Neutrophil (primary cell): ENCODE data around the gene NLE1.

Experiments
- H3K27ac ChIP-seq: fragments of 200-600 bp; sonication (generic); 2 replicates; pipeline ENCODE4 v1.5.1; 2016; ENCODE audit warnings: mild to moderate bottlenecking, moderate library complexity
- H3K27me3 ChIP-seq: fragments of 200-600 bp; sonication (generic); 2 replicates; pipeline ENCODE4 v1.6.0; 2016; ENCODE audit warnings: mild to moderate bottlenecking
- H3K36me3 ChIP-seq: fragments of 200-600 bp; sonication (generic); 2 replicates; pipeline ENCODE4 v1.5.1; 2017
- H3K4me1 ChIP-seq, 2 experiments: fragments of 200-600 bp in 1 of 2; sonication (generic) in 1 of 2; 1 replicate in 1 of 2; 2 replicates in 1 of 2; pipeline versions ENCODE4 v1.5.1 to v1.6.1; 2013 to 2016; ENCODE audit warnings: low read depth in 1 of 2, low read length in 1 of 2, mild to moderate bottlenecking in 1 of 2, moderate library complexity in 1 of 2; ENCODE audit not compliant: control insufficient read depth in 1 of 2, insufficient read depth in 1 of 2
- H3K4me3 ChIP-seq, 2 experiments: fragments of 200-600 bp in 1 of 2; sonication (generic) in 1 of 2; 1 replicate in 1 of 2; 2 replicates in 1 of 2; pipeline ENCODE4 v1.5.1; 2013 to 2016; ENCODE audit warnings: low read depth in 1 of 2, low read length in 1 of 2, mild to moderate bottlenecking in 1 of 2, moderate library complexity in 1 of 2
- H3K9me3 ChIP-seq: fragments of 200-600 bp; sonication (generic); 2 replicates; pipeline ENCODE4 v1.5.1; 2016
- TF ChIP-seq, protein P1 (sequence below): fragments of 200-600 bp; sonication (generic); IDR thresholded peaks from 2 replicates; pipeline ENCODE4 v1.5.1; 2016; ENCODE audit warnings: antibody characterized with exemption

The NLE1 gene

GRCh38 chr17:35141681-35142466, at the start of gene NLE1:
NLE1 (minus strand) TSS chr17:35142303; CDS start chr17:35142275, 28 bp downstream.
- Histone ChIP-seq H3K4me3 (peak within 1 kb of the TSS; percentile 61 to 68), H3K27me3 (no peaks in the 10 kb centered on the region), H3K36me3 (peaks cover 6% of the 10 kb centered on the region), H3K4me1 (peaks cover 7 to 11% of the 10 kb centered on the region in 2 experiments), H3K27ac (no peak within 1 kb of the TSS), H3K9me3 (no peaks in the 10 kb centered on the region)
- TF ChIP-seq, protein P1, sequence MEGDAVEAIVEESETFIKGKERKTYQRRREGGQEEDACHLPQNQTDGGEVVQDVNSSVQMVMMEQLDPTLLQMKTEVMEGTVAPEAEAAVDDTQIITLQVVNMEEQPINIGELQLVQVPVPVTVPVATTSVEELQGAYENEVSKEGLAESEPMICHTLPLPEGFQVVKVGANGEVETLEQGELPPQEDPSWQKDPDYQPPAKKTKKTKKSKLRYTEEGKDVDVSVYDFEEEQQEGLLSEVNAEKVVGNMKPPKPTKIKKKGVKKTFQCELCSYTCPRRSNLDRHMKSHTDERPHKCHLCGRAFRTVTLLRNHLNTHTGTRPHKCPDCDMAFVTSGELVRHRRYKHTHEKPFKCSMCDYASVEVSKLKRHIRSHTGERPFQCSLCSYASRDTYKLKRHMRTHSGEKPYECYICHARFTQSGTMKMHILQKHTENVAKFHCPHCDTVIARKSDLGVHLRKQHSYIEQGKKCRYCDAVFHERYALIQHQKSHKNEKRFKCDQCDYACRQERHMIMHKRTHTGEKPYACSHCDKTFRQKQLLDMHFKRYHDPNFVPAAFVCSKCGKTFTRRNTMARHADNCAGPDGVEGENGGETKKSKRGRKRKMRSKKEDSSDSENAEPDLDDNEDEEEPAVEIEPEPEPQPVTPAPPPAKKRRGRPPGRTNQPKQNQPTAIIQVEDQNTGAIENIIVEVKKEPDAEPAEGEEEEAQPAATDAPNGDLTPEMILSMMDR: peak; percentile 82

- Histone ChIP-seq H3K36me3 (no peaks in the 10 kb centered on the region), H3K27ac (no peak overlapping the region), H3K4me3 (no peak overlapping the region), H3K4me1 (no peaks in the 10 kb centered on the region), H3K9me3 (no peaks in the 10 kb centered on the region), H3K27me3 (peaks cover 14% of the 10 kb centered on the region)
- TF ChIP-seq, protein P1: no peak
Observed at GRCh38 chr17:35191001-35191695, 49.0 kb upstream of the NLE1 start.

- Histone ChIP-seq H3K27ac (no peak overlapping the region), H3K4me1 (no peaks in the 10 kb centered on the region), H3K9me3 (no peaks in the 10 kb centered on the region), H3K4me3 (no peak overlapping the region), H3K27me3 (peaks cover 14% of the 10 kb centered on the region), H3K36me3 (no peaks in the 10 kb centered on the region)
- TF ChIP-seq, protein P1: no peak
Observed at GRCh38 chr17:35189291-35189690, 47.2 kb upstream of the NLE1 start.

DNA sequence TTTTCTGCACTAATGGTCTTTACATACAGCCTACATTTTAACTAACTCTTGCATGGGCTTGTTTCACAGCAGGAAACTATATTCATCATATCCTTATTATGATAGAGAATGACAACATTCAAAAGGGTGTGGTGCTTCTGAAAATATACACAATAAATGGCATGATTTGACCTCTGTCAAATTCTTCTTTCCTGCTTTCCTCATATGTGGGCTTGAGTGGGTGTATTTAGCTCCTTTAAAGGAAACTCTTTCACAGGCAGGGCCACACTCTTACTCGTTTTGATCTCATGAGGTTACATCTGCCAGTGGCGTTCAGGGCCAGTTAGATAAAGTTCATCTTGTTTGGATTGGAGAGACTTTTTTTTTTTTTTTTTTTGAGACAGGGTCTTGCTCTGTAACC, 46.0 kb upstream of the NLE1 start:
- no peaks in the 10 kb centered on the region for H3K4me1 ChIP-seq
- H3K9me3 ChIP-seq: no peaks in the 10 kb centered on the region
- H3K36me3 ChIP-seq: no peaks in the 10 kb centered on the region
- no peak overlapping the region for H3K27ac ChIP-seq
- no peak overlapping the region for H3K4me3 ChIP-seq
- TF ChIP-seq, protein P1: no peak
- peaks cover 20% of the 10 kb centered on the region for H3K27me3 ChIP-seq

DNA sequence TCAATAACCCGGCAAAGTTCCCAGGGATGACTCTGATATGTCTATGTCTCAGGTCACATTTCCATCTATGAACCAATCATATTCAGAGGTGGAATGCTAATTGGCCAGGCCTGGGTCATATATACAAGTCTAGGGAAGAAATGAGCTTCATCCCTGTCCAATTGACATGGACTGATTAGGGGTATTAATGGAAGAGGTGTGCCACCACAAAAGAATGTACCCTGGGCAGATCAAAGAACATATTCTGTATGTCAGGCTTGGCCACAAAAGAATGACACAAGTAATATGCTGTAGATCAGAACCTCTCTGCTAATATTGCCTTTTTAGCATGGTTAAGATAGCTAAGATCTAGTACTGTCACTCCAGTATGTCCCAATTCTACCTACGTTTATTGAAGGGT, 45.4 kb upstream of the NLE1 start:
- Histone ChIP-seq H3K27me3 (peaks cover 27% of the 10 kb centered on the region), H3K36me3 (no peaks in the 10 kb centered on the region), H3K4me3 (no peak overlapping the region), H3K4me1 (no peaks in the 10 kb centered on the region), H3K27ac (no peak overlapping the region), H3K9me3 (no peaks in the 10 kb centered on the region)
- TF ChIP-seq, protein P1: no peak
